Measurements from ENCODE around the gene C1QTNF8. TPM values are rescaled to one million over a fixed set of nuclear protein-coding genes. Genes with fewer than 3 reads are reported as not detected.

Gene C1QTNF8
- total RNA-seq, 4 donors from 2014 or later = not detected

DNA sequence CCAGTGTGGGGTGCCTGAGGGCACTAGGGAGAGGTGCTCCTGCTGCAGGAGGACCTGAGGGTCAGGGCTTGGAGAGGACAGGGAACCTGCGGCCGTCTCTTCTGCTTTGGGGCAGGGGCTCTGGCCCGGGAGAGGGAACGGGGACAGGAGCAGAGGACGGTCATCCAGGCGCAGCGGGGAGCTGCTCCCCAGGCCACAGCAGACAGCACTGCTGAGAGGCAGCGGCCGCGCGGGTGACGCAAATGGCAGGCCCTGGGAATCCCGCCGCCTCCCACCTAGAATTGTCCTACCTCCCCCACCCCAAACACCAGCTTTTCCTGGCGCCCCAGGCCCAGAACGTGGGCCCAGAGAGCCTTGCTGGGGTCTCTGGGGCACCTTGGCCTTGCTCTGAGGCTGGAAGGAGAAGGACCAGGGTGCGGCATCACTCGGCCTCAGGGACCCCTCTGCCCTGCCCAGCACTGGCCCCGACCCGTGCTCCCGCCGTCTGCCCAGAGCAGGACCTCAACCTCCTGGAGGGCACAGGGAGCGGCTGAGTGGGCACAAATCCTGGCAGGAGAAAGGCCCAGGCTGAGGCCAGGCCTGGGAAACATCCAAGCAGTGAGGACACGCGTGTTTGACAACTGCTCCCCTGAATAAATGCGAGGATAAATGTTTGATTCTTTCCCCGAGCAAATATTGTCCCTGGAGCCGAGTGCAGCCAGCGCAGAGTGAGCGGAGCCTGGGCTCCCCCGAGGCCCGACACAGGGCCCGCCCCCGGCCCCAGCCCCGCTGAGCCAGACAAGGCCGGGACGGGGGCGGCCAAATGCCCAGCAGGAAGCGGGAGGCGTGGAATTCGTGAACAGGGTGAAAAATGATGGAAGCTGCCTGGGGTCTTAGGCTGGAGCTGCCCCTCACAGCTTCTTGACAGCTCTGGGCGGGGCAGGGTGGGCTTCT is 15.0 kb downstream of the C1QTNF8 start:
- H3K4me1 ChIP-seq = peaks cover 0 to 12% (median 10%) of the 10 kb centered on the region in 4 donors
- H3K36me3 ChIP-seq = no peaks in the 10 kb centered on the region
- H3K27ac ChIP-seq = no peak overlapping the region
- in situ Hi-C loops (cut with MboI; ENCODE audit: low pct_ligation_motif_present in 1 of 4, low pct_unique_long_range_greater_than_20kb in 1 of 4, low sequenced_read_pairs in 3 of 4) (no loop called here), intact Hi-C loops (cut with DNase I; ENCODE audit: low total_unique reads) (no loop called here)
- peaks cover 91% of the 10 kb centered on the region for H3K27me3 ChIP-seq
- H3K4me3 ChIP-seq = no peak overlapping the region
- WGBS, 2 donors (ENCODE audit: low coverage in 1 of 2) = 55% methylated on average over 34 of the region's 42 CpGs; no CpG with 5 or more reads in 1 of the 2 donors
- TF ChIP-seq POLR2AphosphoS5 (IDR thresholded peaks at IDR 0.05) (no peak), POLR2A (IDR thresholded peaks at IDR 0.05) (no peak), EP300 (IDR thresholded peaks at IDR 0.05; ENCODE audit: low read depth) (no peak)
- TF ChIP-seq, protein P1, sequence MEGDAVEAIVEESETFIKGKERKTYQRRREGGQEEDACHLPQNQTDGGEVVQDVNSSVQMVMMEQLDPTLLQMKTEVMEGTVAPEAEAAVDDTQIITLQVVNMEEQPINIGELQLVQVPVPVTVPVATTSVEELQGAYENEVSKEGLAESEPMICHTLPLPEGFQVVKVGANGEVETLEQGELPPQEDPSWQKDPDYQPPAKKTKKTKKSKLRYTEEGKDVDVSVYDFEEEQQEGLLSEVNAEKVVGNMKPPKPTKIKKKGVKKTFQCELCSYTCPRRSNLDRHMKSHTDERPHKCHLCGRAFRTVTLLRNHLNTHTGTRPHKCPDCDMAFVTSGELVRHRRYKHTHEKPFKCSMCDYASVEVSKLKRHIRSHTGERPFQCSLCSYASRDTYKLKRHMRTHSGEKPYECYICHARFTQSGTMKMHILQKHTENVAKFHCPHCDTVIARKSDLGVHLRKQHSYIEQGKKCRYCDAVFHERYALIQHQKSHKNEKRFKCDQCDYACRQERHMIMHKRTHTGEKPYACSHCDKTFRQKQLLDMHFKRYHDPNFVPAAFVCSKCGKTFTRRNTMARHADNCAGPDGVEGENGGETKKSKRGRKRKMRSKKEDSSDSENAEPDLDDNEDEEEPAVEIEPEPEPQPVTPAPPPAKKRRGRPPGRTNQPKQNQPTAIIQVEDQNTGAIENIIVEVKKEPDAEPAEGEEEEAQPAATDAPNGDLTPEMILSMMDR (IDR thresholded peaks at IDR 0.05) = no peak
- peaks cover 11 to 18% of the 10 kb centered on the region in 2 donors for H3K9me3 ChIP-seq
- no peak for DNase-seq

DNA sequence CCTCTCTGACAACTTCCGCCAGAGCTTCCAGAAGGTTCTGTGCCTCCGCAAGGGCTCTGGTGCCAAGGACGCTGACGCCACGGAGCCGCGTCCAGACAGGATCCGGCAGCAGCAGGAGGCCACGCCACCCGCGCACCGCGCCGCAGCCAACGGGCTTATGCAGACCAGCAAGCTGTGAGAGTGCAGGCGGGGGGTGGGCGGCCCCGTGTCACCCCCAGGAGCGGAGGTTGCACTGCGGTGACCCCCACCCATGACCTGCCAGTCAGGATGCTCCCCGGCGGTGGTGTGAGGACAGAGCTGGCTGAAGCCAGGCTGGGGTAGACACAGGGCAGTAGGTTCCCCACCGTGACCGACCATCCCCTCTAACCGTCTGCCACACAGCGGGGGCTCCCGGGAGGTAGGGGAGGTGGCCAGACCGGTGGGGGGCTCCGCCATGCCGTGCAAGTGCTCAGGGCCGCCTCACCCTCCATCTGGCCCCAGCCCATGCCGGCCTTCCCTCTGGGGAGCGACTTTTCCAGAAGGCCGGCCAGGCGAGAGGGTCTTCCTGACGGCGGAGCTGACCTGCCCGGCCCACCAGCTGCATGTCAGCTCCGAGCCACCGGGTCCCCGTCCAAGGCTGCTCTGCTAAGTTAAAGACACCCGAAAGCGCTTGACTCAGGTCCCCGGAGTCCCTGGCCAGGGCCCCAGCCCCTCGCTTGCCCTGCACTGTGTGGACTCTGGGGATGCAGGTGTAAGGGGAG is 16.1 kb downstream of the C1QTNF8 start:
- TF ChIP-seq, protein P1 (IDR thresholded peaks at IDR 0.05) = no peak
- TF ChIP-seq EP300 (IDR thresholded peaks at IDR 0.05; ENCODE audit: low read depth) (no peak), POLR2A (IDR thresholded peaks at IDR 0.05) (no peak), POLR2AphosphoS5 (IDR thresholded peaks at IDR 0.05) (no peak)
- H3K4me3 ChIP-seq = no peak overlapping the region
- H3K9me3 ChIP-seq = peaks cover 6 to 10% of the 10 kb centered on the region in 2 donors
- H3K4me1 ChIP-seq = peaks cover 0 to 12% (median 10%) of the 10 kb centered on the region in 4 donors
- H3K27me3 ChIP-seq = peaks cover 91% of the 10 kb centered on the region
- in situ Hi-C loops (cut with MboI; ENCODE audit: low pct_ligation_motif_present in 1 of 4, low pct_unique_long_range_greater_than_20kb in 1 of 4, low sequenced_read_pairs in 3 of 4) (no loop called here), intact Hi-C loops (cut with DNase I; ENCODE audit: low total_unique reads) (no loop called here)
- 82% methylated on average over 37 of the region's 45 CpGs; no CpG with 5 or more reads in 1 of the 2 donors for WGBS, 2 donors (ENCODE audit: low coverage in 1 of 2)
- no peaks in the 10 kb centered on the region for H3K36me3 ChIP-seq
- no peak for DNase-seq
- H3K27ac ChIP-seq = no peak overlapping the region

DNA sequence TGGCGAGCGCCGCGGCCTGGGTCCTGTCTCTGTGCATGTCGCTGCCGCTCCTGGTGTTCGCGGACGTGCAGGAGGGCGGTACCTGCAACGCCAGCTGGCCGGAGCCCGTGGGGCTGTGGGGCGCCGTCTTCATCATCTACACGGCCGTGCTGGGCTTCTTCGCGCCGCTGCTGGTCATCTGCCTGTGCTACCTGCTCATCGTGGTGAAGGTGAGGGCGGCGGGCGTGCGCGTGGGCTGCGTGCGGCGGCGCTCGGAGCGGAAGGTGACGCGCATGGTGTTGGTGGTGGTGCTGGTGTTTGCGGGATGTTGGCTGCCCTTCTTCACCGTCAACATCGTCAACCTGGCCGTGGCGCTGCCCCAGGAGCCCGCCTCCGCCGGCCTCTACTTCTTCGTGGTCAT is 16.7 kb downstream of the C1QTNF8 start:
- in situ Hi-C loops (cut with MboI; ENCODE audit: low pct_ligation_motif_present in 1 of 4, low pct_unique_long_range_greater_than_20kb in 1 of 4, low sequenced_read_pairs in 3 of 4) = no loop called here
- peaks cover 91% of the 10 kb centered on the region for H3K27me3 ChIP-seq

More for the DNA sequence above, 16.7 kb downstream of the C1QTNF8 start:
- Histone ChIP-seq H3K4me1 (peaks cover 0 to 12% (median 10%) of the 10 kb centered on the region in 4 donors), H3K4me3 (no peak overlapping the region), H3K27ac (no peak overlapping the region), H3K36me3 (no peaks in the 10 kb centered on the region), H3K9me3 (peaks cover 0 to 4% of the 10 kb centered on the region in 2 donors)
- intact Hi-C loops (cut with DNase I; ENCODE audit: low total_unique reads) = no loop called here
- no peak for TF ChIP-seq POLR2A (IDR thresholded peaks at IDR 0.05)
- no peak for TF ChIP-seq POLR2AphosphoS5 (IDR thresholded peaks at IDR 0.05)
- TF ChIP-seq, protein P1 (IDR thresholded peaks at IDR 0.05) = no peak
- no peak for TF ChIP-seq EP300 (IDR thresholded peaks at IDR 0.05; ENCODE audit: low read depth)
- WGBS, 2 donors (ENCODE audit: low coverage in 1 of 2) = 96% methylated on average over 28 of the region's 43 CpGs; no CpG with 5 or more reads in 1 of the 2 donors
- DNase-seq = no peak
